HepG2 (cell line): ENCODE data around the gene FBXO28. TPM values are rescaled to one million over a fixed set of nuclear protein-coding genes. Genes with fewer than 3 reads are reported as not detected.

Experiments used
- ATAC-seq: fragments of 200-7000 bp; cut with Tn5 transposase; 3 replicates; pipeline ENCODE4 v1.9.1; 2020; ENCODE audit warnings: mild to moderate bottlenecking, moderate library complexity
- BruUV-seq: library from RNA; stranded (reverse); fragments of 400-500 nt; replicated peaks from 2 replicates; lab custom pipeline; 2021; lab: Mats Ljungman, UMichigan
- CTCF ChIA-PET: fragments of 300-600 bp; formaldehyde crosslinking; extraction: SDS; loops from one replicate; lab custom pipeline; 2021; ENCODE audit warnings: low total read pairs, inconsistent platforms, low intra/inter-chr PET ratio; lab: Yijun Ruan, JAX
- POLR2A ChIA-PET: fragments of 350-600 bp; sonication (Branson Sonifier 250); formaldehyde crosslinking; loops from one replicate; lab custom pipeline; 2020; ENCODE audit warnings: antibody characterized with exemption, inconsistent platforms; lab: Yijun Ruan, JAX
- DNase-seq: peaks from one replicate; pipeline ENCODE4 v3.0.0-alpha.2; 2015; ENCODE audit warnings: low spot score
- FAIRE-seq: peaks from 3 replicates; lab custom pipeline; 2011; peaks lifted over from hg19 to GRCh38; lab: Jason Lieb, UNC
- H2AFZ ChIP-seq: one replicate; pipeline ENCODE4 v1.6.1; 2011; ENCODE audit warnings: low read length, inconsistent platforms
- H3K27ac ChIP-seq: fragments of 300-600 bp; 3 replicates; pipeline ENCODE4 v1.8.0; 2011; ENCODE audit warnings: mixed run types, mild to moderate bottlenecking, mixed read lengths, low read length, inconsistent platforms; ENCODE audit not compliant: insufficient read depth; ENCODE audit errors: extremely low read length
- H3K27me3 ChIP-seq, 2 experiments: fragments of 200-600 bp in 1 of 2; 2 replicates in 1 of 2; 3 replicates in 1 of 2; pipeline versions ENCODE4 v1.6.0 to v1.8.0; 2011; ENCODE audit warnings: low read length in 2 of 2, mild to moderate bottlenecking in 2 of 2, moderate library complexity in 2 of 2, inconsistent platforms in 1 of 2; ENCODE audit not compliant: insufficient read depth in 2 of 2, control insufficient read depth in 1 of 2
- H3K36me3 ChIP-seq, 2 experiments: fragments of 200-600 bp in 1 of 2; replicated peaks in 1 of 2; 2 replicates in 1 of 2; 3 replicates in 1 of 2; pipeline versions ENCODE4 v1.5.1 to v1.8.0; 2011; ENCODE audit warnings: low read length in 2 of 2, inconsistent platforms in 1 of 2; ENCODE audit not compliant: insufficient read depth in 2 of 2, control insufficient read depth in 1 of 2
- H3K4me1 ChIP-seq: 2 replicates; pipeline ENCODE4 v1.5.1; 2012; ENCODE audit warnings: low read length, inconsistent platforms; ENCODE audit not compliant: insufficient read depth
- H3K4me2 ChIP-seq: 2 replicates; pipeline ENCODE4 v1.6.0; 2011; ENCODE audit warnings: low read depth, low read length, inconsistent platforms
- H3K4me3 ChIP-seq, 3 experiments: fragments of 200-600 bp in 1 of 3; sonication (generic), shearing (Covaris generic) in 1 of 3; replicated peaks in 1 of 3; 2 replicates each; pipeline ENCODE4 v1.5.1; 2011 to 2016; ENCODE audit warnings: low read length in 3 of 3, inconsistent platforms in 2 of 3, low read depth in 2 of 3, mild to moderate bottlenecking in 2 of 3, control low read depth in 1 of 3, mixed read lengths in 1 of 3; ENCODE audit not compliant: insufficient read depth in 1 of 3
- H3K79me2 ChIP-seq: one replicate; pipeline ENCODE4 v1.6.1; 2011; ENCODE audit warnings: low read length, inconsistent platforms; ENCODE audit not compliant: insufficient read depth
- H3K9ac ChIP-seq: 2 replicates; pipeline ENCODE4 v1.6.0; 2011; ENCODE audit warnings: mild to moderate bottlenecking, low read depth, low read length, inconsistent platforms; ENCODE audit not compliant: insufficient read depth
- H3K9me3 ChIP-seq: 2 replicates; pipeline ENCODE4 v1.5.1; 2012; ENCODE audit warnings: mild to moderate bottlenecking, low read length
- H4K20me1 ChIP-seq: 2 replicates; pipeline ENCODE4 v1.6.0; 2011; ENCODE audit warnings: inconsistent platforms, mild to moderate bottlenecking, low read length, moderate library complexity; ENCODE audit not compliant: insufficient read depth
- AKNA ChIP-seq: sonication (generic); formaldehyde crosslinking; IDR thresholded peaks from 2 replicates; pipeline ENCODE4 v1.4.0; 2020; ENCODE audit warnings: missing genetic modification reagents, borderline replicate concordance
- ARNTL ChIP-seq: sonication (generic); formaldehyde crosslinking; IDR thresholded peaks from 2 replicates; pipeline ENCODE4 v1.4.0; 2020; ENCODE audit warnings: mild to moderate bottlenecking, missing genetic modification reagents
- GMEB1 ChIP-seq: sonication (generic); formaldehyde crosslinking; IDR thresholded peaks from 2 replicates; pipeline ENCODE4 v1.5.1; 2020; ENCODE audit warnings: missing genetic modification reagents, mild to moderate bottlenecking, borderline replicate concordance
- ZNF414 ChIP-seq: sonication (generic); formaldehyde crosslinking; IDR thresholded peaks from 2 replicates; pipeline ENCODE4 v1.5.0; 2020; ENCODE audit warnings: missing genetic modification reagents
- WGBS: methylation state at CpG from one replicate; pipeline ENCODE4 v1.1.6; 2017; ENCODE audit warnings: low lambda C conversion rate; 5-methylcytosine and 5-hydroxymethylcytosine counted together
- in situ Hi-C: cut with HindIII; loops from 2 replicates; pipeline ENCODE4 v1.10.0; 2017; ENCODE audit warnings: low pct_unique_long_range_greater_than_20kb; ENCODE audit not compliant: extremely low pct_ligation_motif_present
- intact Hi-C: fragments of 100-400 bp; cut with micrococcal nuclease; formaldehyde crosslinking; loops from one replicate; pipeline ENCODE4 v1.10.0; 2022; ENCODE audit not compliant: unreplicated experiment
- polyA plus RNA-seq, 8 experiments: library from polyadenylated mRNA; depleted of rRNA in 3 of 8; stranded (reverse) in 7 of 8; unstranded in 1 of 8; fragments of >200 nt; fragmentation: Illumina TruSeq in 4 of 8; extraction: Trizol in 4 of 8; gene quantifications; 2 replicates each; pipeline versions ENCODE4 v1.2.1 to v1.2.3, GENCODE V29; 2011 to 2016; ENCODE audit warnings: low read depth in 4 of 8, missing spikeins in 1 of 8, mixed read lengths in 1 of 8; ENCODE audit not compliant: insufficient read depth in 1 of 8
- total RNA-seq, 5 experiments: library from RNA; depleted of rRNA; stranded (reverse); fragments of >200 nt; fragmentation: Illumina TruSeq; extraction: Trizol; gene quantifications; 2 replicates each; pipeline ENCODE4 v1.2.3, GENCODE V29; 2016; ENCODE audit warnings: low read depth in 1 of 5
- TF ChIP-seq, protein P1 (sequence below): IDR thresholded peaks from 2 replicates; pipeline ENCODE4 v1.6.1; 2018; ENCODE audit warnings: missing genetic modification reagents, mild to moderate bottlenecking, missing compliant biosample characterization
- TF ChIP-seq, protein P2 (sequence below): IDR thresholded peaks from 2 replicates; pipeline ENCODE4 v1.6.1; 2016; ENCODE audit warnings: mild to moderate bottlenecking, missing biosample characterization, missing genetic modification reagents

Gene FBXO28
- total and polyA plus RNA-seq, 2 of the 13 experiments (the other 11 are each of a cell fraction or from before 2014, with no cell fraction given), result 8.5 to 29.1 TPM

- TF ChIP-seq GMEB1 (CRISPR knock-in tag), result no peak
- TF ChIP-seq ARNTL (CRISPR knock-in tag), result no peak
- no peak for TF ChIP-seq ZNF414
- TF ChIP-seq, protein P1, sequence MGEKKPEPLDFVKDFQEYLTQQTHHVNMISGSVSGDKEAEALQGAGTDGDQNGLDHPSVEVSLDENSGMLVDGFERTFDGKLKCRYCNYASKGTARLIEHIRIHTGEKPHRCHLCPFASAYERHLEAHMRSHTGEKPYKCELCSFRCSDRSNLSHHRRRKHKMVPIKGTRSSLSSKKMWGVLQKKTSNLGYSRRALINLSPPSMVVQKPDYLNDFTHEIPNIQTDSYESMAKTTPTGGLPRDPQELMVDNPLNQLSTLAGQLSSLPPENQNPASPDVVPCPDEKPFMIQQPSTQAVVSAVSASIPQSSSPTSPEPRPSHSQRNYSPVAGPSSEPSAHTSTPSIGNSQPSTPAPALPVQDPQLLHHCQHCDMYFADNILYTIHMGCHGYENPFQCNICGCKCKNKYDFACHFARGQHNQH (CRISPR knock-in tag), result no peak
These were observed 46.1 kb upstream of the FBXO28 start (continued) for GRCh38 chr1:224067621-224068457.

DNA sequence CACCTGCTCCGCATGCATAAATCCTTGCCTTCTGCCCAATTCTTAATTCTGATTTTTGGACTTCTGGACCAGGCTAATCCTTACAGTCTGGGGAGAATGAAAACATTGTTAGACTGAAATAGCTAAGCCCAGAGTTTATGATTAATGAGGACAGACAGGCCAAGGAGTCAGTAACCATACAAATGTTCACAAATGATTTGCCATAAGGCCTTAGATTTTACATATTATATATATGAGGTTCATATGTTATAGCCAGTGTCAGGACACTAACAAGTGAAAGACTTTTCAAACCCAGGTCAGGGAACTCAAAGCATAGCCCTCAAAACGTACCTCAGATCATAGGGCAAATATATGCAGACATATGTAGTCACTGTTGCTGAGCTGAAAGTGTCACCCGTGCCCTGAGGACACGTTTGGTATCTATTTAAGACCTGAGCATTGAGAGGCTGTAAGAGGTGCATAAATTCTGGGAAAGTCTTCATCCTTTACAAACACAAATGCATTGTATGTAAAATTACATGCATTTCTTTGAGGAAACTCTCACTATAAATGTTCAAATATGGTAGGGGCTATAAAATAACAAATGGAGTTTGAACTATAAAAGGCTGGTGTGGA, 45.3 kb upstream of the FBXO28 start:
- no peak overlapping the region for H3K9ac ChIP-seq
- CTCF ChIA-PET, result no interaction called here
- H3K4me1 ChIP-seq, result peaks cover 14% of the 10 kb centered on the region
- TF ChIP-seq, protein P2, sequence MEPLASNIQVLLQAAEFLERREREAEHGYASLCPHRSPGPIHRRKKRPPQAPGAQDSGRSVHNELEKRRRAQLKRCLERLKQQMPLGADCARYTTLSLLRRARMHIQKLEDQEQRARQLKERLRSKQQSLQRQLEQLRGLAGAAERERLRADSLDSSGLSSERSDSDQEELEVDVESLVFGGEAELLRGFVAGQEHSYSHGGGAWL, result no peak
- no peak for TF ChIP-seq AKNA (CRISPR knock-in tag)

More for the DNA sequence above, 45.3 kb upstream of the FBXO28 start:
- Histone ChIP-seq H4K20me1 (no peaks in the 10 kb centered on the region), H3K9me3 (no peaks in the 10 kb centered on the region), H2AFZ (no peak overlapping the region), H3K4me2 (no peak overlapping the region), H3K79me2 (no peaks in the 10 kb centered on the region), H3K36me3 (no peaks in the 10 kb centered on the region), H3K27ac (no peak overlapping the region), H3K4me3 (no peak overlapping the region), H3K27me3 (no peaks in the 10 kb centered on the region; a peak in 2 of 5 replicates)
- intact Hi-C loops, result no loop called here
- BruUV-seq, result no TSS peak
- ATAC-seq (peak; percentile 41; the same call in 1 of the 3 replicates), FAIRE-seq (no peak), DNase-seq (no peak)
- POLR2A ChIA-PET, result no interaction called here
- in situ Hi-C loops, result no loop called here
- 1% methylated on average over 4 of the region's 4 CpGs for WGBS
